ENCODE results near the gene THSD4. TPM values are rescaled to one million over a fixed set of nuclear protein-coding genes. Genes with fewer than 3 reads are reported as not detected.
A peak's percentile ranks its signal among the peaks of the same experiment; 100 is the strongest.

The THSD4 gene
- total RNA-seq, 2 donors from 2014 or later: 71.2 to 150 TPM

GRCh38 chr15:71792521-71792920 is 677.2 kb downstream of the THSD4 start:
- ATAC-seq (ENCODE audit: insufficient number of reproducible peaks, low FRiP score, low read depth) (no peak), DNase-seq (ENCODE audit: low spot score) (no peak)
- Histone ChIP-seq H3K27ac (no peak overlapping the region), H3K9me3 (no peaks in the 10 kb centered on the region), H3K27me3 (replicated peaks; ENCODE audit: insufficient read depth) (no peaks in the 10 kb centered on the region), H3K4me1 (ENCODE audit: control insufficient read depth in 1 of 2, low read depth in 2 of 2) (no peaks in the 10 kb centered on the region), H3K4me3 (no peak overlapping the region), H3K36me3 (no peaks in the 10 kb centered on the region)
- TF ChIP-seq, protein P1, sequence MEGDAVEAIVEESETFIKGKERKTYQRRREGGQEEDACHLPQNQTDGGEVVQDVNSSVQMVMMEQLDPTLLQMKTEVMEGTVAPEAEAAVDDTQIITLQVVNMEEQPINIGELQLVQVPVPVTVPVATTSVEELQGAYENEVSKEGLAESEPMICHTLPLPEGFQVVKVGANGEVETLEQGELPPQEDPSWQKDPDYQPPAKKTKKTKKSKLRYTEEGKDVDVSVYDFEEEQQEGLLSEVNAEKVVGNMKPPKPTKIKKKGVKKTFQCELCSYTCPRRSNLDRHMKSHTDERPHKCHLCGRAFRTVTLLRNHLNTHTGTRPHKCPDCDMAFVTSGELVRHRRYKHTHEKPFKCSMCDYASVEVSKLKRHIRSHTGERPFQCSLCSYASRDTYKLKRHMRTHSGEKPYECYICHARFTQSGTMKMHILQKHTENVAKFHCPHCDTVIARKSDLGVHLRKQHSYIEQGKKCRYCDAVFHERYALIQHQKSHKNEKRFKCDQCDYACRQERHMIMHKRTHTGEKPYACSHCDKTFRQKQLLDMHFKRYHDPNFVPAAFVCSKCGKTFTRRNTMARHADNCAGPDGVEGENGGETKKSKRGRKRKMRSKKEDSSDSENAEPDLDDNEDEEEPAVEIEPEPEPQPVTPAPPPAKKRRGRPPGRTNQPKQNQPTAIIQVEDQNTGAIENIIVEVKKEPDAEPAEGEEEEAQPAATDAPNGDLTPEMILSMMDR (IDR thresholded peaks at IDR 0.05): no peak

- Histone ChIP-seq H3K27me3 (replicated peaks; ENCODE audit: insufficient read depth) (no peaks in the 10 kb centered on the region), H3K4me1 (ENCODE audit: control insufficient read depth in 1 of 2, low read depth in 2 of 2) (peaks cover 0 to 6% of the 10 kb centered on the region in 2 donors), H3K36me3 (no peaks in the 10 kb centered on the region), H3K9me3 (no peaks in the 10 kb centered on the region), H3K27ac (no peak overlapping the region), H3K4me3 (no peak overlapping the region)
- TF ChIP-seq, protein P1 (IDR thresholded peaks at IDR 0.05): no peak
- no peak for DNase-seq (ENCODE audit: low spot score)
- no peak for ATAC-seq (ENCODE audit: insufficient number of reproducible peaks, low FRiP score, low read depth)
Observed at GRCh38 chr15:71798641-71799040, 683.4 kb downstream of the THSD4 start.

DNA sequence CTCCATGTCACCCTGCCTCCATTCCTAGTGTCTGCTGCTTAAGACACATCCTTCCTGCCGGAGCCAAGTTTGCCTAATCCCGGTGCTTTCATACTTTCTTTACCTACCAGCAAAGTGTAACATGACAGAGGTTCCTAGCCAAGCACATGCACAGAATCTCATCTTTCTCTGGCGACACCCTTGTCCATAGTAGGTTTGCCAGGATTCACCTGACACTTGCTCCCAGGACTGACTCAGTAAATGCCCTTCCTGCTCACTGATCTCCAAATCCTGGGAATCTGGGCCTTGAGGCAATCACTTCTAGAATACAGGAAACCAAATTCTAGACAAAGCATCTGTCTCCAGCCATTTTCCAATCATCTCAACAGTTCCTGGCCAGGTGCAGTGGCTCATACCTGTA is 684.9 kb downstream of the THSD4 start:
- no peak overlapping the region for H3K27ac ChIP-seq
- H3K36me3 ChIP-seq: no peaks in the 10 kb centered on the region
- no peak overlapping the region for H3K4me3 ChIP-seq
- H3K27me3 ChIP-seq (replicated peaks; ENCODE audit: insufficient read depth): no peaks in the 10 kb centered on the region
- H3K4me1 ChIP-seq (ENCODE audit: control insufficient read depth in 1 of 2, low read depth in 2 of 2): peaks cover 0 to 6% of the 10 kb centered on the region in 2 donors
- DNase-seq (ENCODE audit: low spot score) (no peak), ATAC-seq (ENCODE audit: insufficient number of reproducible peaks, low FRiP score, low read depth) (no peak)
- TF ChIP-seq, protein P1 (IDR thresholded peaks at IDR 0.05): no peak
- H3K9me3 ChIP-seq: no peaks in the 10 kb centered on the region

DNA sequence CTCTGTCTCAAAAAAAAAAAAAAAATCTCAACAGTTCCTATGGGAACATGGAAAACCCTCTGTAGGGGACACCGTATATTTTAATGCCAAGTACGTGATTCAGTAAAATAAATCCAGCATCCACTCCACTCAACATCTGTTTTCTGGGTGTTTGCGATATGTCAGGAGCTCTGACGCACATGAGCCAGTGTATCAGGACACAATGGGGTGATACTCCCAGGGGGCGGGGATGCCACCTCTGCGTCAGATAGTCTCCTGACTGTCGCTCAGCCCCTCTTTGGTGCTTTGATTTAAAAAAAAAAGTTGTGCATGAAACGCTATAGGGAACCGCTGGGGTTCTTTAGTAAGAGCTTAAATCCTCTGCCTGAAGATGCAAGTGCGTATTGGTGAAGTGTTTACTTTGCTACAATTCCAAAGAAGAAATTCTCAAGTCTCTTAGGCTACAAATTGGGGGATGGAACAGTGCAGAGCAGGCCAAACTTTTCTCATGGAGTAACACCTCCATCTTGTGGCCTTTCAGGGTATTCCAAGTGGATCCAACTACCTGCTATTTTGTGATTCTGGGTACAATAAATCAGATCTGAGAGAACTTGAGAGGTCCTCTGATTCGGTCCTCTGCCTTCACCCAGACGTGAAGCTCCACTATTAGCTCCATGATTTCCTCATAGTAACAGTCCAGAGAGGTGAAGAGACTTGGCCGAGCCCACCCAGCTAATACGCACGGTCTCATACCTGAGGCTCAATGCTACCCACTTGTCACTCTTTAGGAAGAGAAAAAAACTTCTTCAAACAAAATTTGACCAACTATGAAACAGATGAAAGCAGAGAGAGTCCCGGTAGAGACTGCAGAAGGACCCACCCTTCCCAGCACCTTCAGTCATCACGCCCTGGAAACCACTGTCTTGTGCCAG is 685.8 kb downstream of the THSD4 start:
- Histone ChIP-seq H3K27ac (no peak overlapping the region), H3K36me3 (no peaks in the 10 kb centered on the region), H3K9me3 (no peaks in the 10 kb centered on the region), H3K27me3 (replicated peaks; ENCODE audit: insufficient read depth) (no peaks in the 10 kb centered on the region), H3K4me1 (ENCODE audit: control insufficient read depth in 1 of 2, low read depth in 2 of 2) (peaks cover 0 to 9% of the 10 kb centered on the region in 2 donors), H3K4me3 (no peak overlapping the region)
- peak; percentile 91 for ATAC-seq (ENCODE audit: insufficient number of reproducible peaks, low FRiP score, low read depth)
- TF ChIP-seq, protein P1 (IDR thresholded peaks at IDR 0.05): peak; percentile 85
- no peak for DNase-seq (ENCODE audit: low spot score)

GRCh38 chr15:71801935-71802655 is 686.8 kb downstream of the THSD4 start:
- Histone ChIP-seq H3K4me1 (ENCODE audit: control insufficient read depth in 1 of 2, low read depth in 2 of 2) (peaks cover 0 to 19% of the 10 kb centered on the region in 2 donors), H3K4me3 (no peak overlapping the region), H3K27me3 (replicated peaks; ENCODE audit: insufficient read depth) (no peaks in the 10 kb centered on the region), H3K9me3 (no peaks in the 10 kb centered on the region), H3K27ac (no peak overlapping the region), H3K36me3 (no peaks in the 10 kb centered on the region)
- ATAC-seq (ENCODE audit: insufficient number of reproducible peaks, low FRiP score, low read depth) (no peak), DNase-seq (ENCODE audit: low spot score) (no peak)
- TF ChIP-seq, protein P1 (IDR thresholded peaks at IDR 0.05): no peak

Measured in thoracic aorta (tissue), 2 donors.